ENCODE results near the gene HS3ST6. TPM values are rescaled to one million over a fixed set of nuclear protein-coding genes. Genes with fewer than 3 reads are reported as not detected.

Gene HS3ST6
- polyA plus RNA-seq (2013), result 0.05 TPM in 1 of 2 replicates, not detected in the other

DNA sequence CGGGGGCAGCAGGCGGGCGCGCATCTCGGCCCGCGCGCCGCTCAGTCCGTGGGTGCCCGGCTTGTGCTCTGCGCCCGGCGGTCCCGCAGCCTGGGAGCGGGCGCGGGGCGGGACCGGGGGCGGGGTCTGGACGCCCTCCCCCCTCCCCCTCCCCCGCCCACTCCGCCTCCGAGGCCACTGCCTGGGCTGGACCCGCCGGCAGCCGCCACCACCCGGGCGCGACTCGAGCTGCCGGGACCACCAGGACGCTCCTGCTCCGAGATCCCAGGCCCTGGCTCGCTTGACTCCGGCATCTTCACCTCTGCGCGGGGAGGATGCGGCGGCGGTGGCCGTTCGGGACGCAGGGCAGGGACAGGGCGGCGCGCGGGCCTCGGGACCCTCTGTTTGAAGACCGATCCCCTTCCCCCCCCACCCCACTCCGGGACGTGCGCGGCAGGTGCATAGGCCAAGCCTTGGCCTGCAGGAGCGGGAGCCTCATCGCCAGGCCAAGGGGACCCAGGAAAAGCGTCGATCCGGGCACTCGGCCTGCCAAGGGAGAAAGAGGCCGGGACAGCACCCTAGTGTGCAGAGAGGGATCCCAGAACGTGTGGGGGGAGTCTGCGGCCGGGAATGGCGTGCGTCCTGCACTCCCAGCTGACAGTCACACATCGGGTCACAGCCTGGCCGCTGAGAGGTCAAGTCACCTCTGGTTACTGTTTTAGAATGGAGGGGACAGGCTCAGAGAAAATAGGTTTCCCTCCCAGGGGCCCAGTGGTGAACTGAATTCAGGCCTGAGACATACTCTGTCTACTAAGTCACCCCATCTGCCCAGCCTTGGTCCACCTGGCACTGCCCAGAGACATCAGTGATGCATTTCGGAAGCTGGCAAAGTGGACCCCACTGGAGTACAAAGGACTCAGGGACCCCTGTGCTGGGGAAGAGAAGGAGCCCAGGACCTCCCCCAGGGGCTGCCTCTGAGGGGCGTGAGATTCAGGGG is at the start of gene HS3ST6:
Gene HS3ST6 (minus strand): TSS at position 65 of the 976 bp plus-strand sequence. CDS start 92 bp downstream, outside the sequence.
- no CpG with 5 or more reads among the region's 71 CpGs for whole genome bisulfite sequencing (ENCODE audit: extremely low coverage, insufficient coverage, insufficient read length)
- Histone ChIP-seq H2BK12ac (ENCODE audit: low read length) (no peak within 1 kb of the TSS), H3K9ac (ENCODE audit: low read length) (no peak within 1 kb of the TSS)

DNA sequence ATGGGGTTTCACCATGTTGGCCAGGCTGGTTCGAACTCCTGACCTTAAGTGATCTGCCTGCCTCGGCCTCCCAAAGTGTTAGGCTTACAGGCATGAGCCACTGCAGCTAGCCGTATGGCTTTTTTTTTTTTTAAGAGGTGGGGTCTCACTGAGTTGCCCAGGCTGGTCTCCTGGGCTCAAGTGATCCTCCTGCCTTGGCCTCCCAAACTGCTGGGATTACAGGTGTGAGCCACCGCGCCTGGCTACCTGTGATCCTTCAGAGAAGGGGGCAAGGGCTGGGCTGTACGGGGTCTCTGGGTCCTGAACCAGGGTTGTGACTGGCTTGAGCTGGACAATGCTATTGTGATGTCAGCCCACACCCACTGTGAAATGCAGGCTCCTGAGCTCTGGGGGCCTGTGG is 48.2 kb upstream of the HS3ST6 start, which contains the start of gene RNF151:
Gene RNF151 (plus strand): TSS at position 397 of the 400 bp plus-strand sequence. CDS start 26 bp downstream, outside the sequence.
- H3K27me3 ChIP-seq (ENCODE audit: insufficient read depth, low read length), result no peaks in the 10 kb centered on the region
- H3K79me2 ChIP-seq (ENCODE audit: control insufficient read depth, insufficient read depth, low read length, poor library complexity), result peaks cover 19% of the 10 kb centered on the region
- no peak within 1 kb of the TSS for H3K18ac ChIP-seq (ENCODE audit: low read length)
- no peaks in the 10 kb centered on the region for H3K9me3 ChIP-seq (ENCODE audit: insufficient read depth, low read depth, low read length)
- peak within 1 kb of the TSS; percentile 97 for H3K4me3 ChIP-seq (ENCODE audit: low read depth, low read length)
- H3K4me2 ChIP-seq (ENCODE audit: low read length), result peak within 1 kb of the TSS; percentile 87
- no peak within 1 kb of the TSS for H3K23ac ChIP-seq (ENCODE audit: low read length)
- H4K12ac ChIP-seq (ENCODE audit: low read depth, low read length), result no peak within 1 kb of the TSS
- H2BK5ac ChIP-seq (ENCODE audit: low read depth, low read length, poor library complexity), result no peak within 1 kb of the TSS
- H2BK12ac ChIP-seq (ENCODE audit: low read length), result no peak within 1 kb of the TSS
- peak within 1 kb of the TSS; percentile 100 for H3K9ac ChIP-seq (ENCODE audit: low read length)
- H3K27ac ChIP-seq (ENCODE audit: low read depth, low read length), result no peak within 1 kb of the TSS
- H2BK120ac ChIP-seq (ENCODE audit: insufficient read depth, low read length, poor library complexity), result no peak within 1 kb of the TSS
- no peak within 1 kb of the TSS for H3K14ac ChIP-seq (ENCODE audit: low read length)
- DNase-seq, result no peak
- H2AK5ac ChIP-seq (ENCODE audit: low read length), result no peak within 1 kb of the TSS
- peaks cover 10 to 13% of the 10 kb centered on the region in 2 experiments for H3K4me1 ChIP-seq (ENCODE audit: control insufficient read depth in 1 of 2, insufficient read depth in 2 of 2, low read length in 2 of 2)
- H3K4ac ChIP-seq (ENCODE audit: low read depth, low read length), result peak within 1 kb of the TSS; percentile 90
- H3K79me1 ChIP-seq (ENCODE audit: low read length), result peaks cover 8% of the 10 kb centered on the region
- H4K91ac ChIP-seq (ENCODE audit: low read depth, low read length), result no peak within 1 kb of the TSS
- peaks cover 23 to 24% of the 10 kb centered on the region in 2 experiments for H3K36me3 ChIP-seq (ENCODE audit: control insufficient read depth in 1 of 2, insufficient read depth in 2 of 2, low read length in 2 of 2)
- H4K8ac ChIP-seq (ENCODE audit: low read depth, low read length), result no peak within 1 kb of the TSS
- WGBS (ENCODE audit: extremely low coverage, insufficient coverage, insufficient read length), result no CpG with 5 or more reads among the region's 6 CpGs
- no peak within 1 kb of the TSS for H2AFZ ChIP-seq (ENCODE audit: insufficient read depth, low read length, poor library complexity)

More for the DNA sequence above, at the start of gene HS3ST6:
- Histone ChIP-seq H3K14ac (ENCODE audit: low read length) (no peak within 1 kb of the TSS), H3K23ac (ENCODE audit: low read length) (no peak within 1 kb of the TSS), H3K9me3 (ENCODE audit: insufficient read depth, low read depth, low read length) (peaks cover 5% of the 10 kb centered on the region), H3K36me3 (ENCODE audit: control insufficient read depth in 1 of 2, insufficient read depth in 2 of 2, low read length in 2 of 2) (no peaks in the 10 kb centered on the region), H2BK120ac (ENCODE audit: insufficient read depth, low read length, poor library complexity) (no peak within 1 kb of the TSS), H3K79me2 (ENCODE audit: control insufficient read depth, insufficient read depth, low read length, poor library complexity) (no peaks in the 10 kb centered on the region), H3K4me2 (ENCODE audit: low read length) (no peak within 1 kb of the TSS), H4K91ac (ENCODE audit: low read depth, low read length) (no peak within 1 kb of the TSS), H4K12ac (ENCODE audit: low read depth, low read length) (no peak within 1 kb of the TSS), H3K27ac (ENCODE audit: low read depth, low read length) (no peak within 1 kb of the TSS), H4K8ac (ENCODE audit: low read depth, low read length) (no peak within 1 kb of the TSS), H3K18ac (ENCODE audit: low read length) (no peak within 1 kb of the TSS), H3K27me3 (ENCODE audit: insufficient read depth, low read length) (peaks cover 65% of the 10 kb centered on the region), H3K4me3 (ENCODE audit: low read depth, low read length) (no peak within 1 kb of the TSS), H3K4ac (ENCODE audit: low read depth, low read length) (no peak within 1 kb of the TSS), H2AFZ (ENCODE audit: insufficient read depth, low read length, poor library complexity) (no peak within 1 kb of the TSS), H3K79me1 (ENCODE audit: low read length) (no peaks in the 10 kb centered on the region), H2AK5ac (ENCODE audit: low read length) (no peak within 1 kb of the TSS), H2BK5ac (ENCODE audit: low read depth, low read length, poor library complexity) (no peak within 1 kb of the TSS), H3K4me1 (ENCODE audit: control insufficient read depth in 1 of 2, insufficient read depth in 2 of 2, low read length in 2 of 2) (peaks cover 0 to 4% of the 10 kb centered on the region in 2 experiments)
- DNase-seq, result peak in 1 of 2 donors; percentile 32

DNA sequence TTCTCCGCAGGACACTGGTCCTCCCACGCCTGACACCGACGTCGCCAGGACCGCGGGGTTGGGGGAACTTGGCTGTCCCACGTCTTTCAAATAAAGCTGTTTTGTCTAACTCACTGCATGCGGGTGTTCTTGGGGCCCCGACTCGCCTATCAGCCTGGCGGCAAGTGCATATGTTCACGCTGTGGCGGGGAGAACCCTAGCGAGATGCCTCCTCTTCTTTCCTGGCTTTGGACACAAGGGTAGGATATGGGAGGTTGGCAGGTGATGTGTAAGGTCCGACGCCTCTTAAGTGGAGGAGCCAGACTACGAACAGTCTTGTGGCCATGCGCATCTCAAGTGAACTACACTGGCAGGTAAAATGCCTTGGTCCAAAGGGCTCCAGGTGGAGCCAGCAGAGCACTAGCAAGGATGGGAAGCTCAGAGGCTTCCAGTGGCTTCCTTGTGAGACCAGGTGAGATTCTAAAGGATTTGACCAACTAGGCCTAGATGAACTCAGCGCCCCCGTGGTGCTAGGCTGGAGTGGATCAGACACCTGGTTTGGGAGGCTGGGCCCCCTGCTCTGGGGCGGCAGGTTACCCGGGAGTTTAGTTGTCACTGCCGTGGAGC is 47.3 kb upstream of the HS3ST6 start:
- Histone ChIP-seq H4K12ac (ENCODE audit: low read depth, low read length) (peak overlapping the region; percentile 45), H4K91ac (ENCODE audit: low read depth, low read length) (peak overlapping the region; percentile 93), H3K23ac (ENCODE audit: low read length) (no peak overlapping the region), H3K27me3 (ENCODE audit: insufficient read depth, low read length) (no peaks in the 10 kb centered on the region), H3K79me1 (ENCODE audit: low read length) (peaks cover 7% of the 10 kb centered on the region), H3K18ac (ENCODE audit: low read length) (peak overlapping the region; percentile 98), H2BK120ac (ENCODE audit: insufficient read depth, low read length, poor library complexity) (peak overlapping the region; percentile 53), H2AK5ac (ENCODE audit: low read length) (peak overlapping the region; percentile 11), H4K8ac (ENCODE audit: low read depth, low read length) (peak overlapping the region; percentile 95), H3K27ac (ENCODE audit: low read depth, low read length) (peak overlapping the region; percentile 58), H2AFZ (ENCODE audit: insufficient read depth, low read length, poor library complexity) (peak overlapping the region; percentile 28), H3K79me2 (ENCODE audit: control insufficient read depth, insufficient read depth, low read length, poor library complexity) (peaks cover 19% of the 10 kb centered on the region), H2BK5ac (ENCODE audit: low read depth, low read length, poor library complexity) (peak overlapping the region; percentile 80), H3K9me3 (ENCODE audit: insufficient read depth, low read depth, low read length) (no peaks in the 10 kb centered on the region), H3K4me2 (ENCODE audit: low read length) (peak overlapping the region; percentile 87), H3K4me3 (ENCODE audit: low read depth, low read length) (peak overlapping the region; percentile 97), H2BK12ac (ENCODE audit: low read length) (no peak overlapping the region), H3K4me1 (ENCODE audit: control insufficient read depth in 1 of 2, insufficient read depth in 2 of 2, low read length in 2 of 2) (peaks cover 6 to 11% of the 10 kb centered on the region in 2 experiments), H3K14ac (ENCODE audit: low read length) (peak overlapping the region; percentile 90), H3K4ac (ENCODE audit: low read depth, low read length) (peak overlapping the region; percentile 90), H3K9ac (ENCODE audit: low read length) (peak overlapping the region; percentile 100), H3K36me3 (ENCODE audit: control insufficient read depth in 1 of 2, insufficient read depth in 2 of 2, low read length in 2 of 2) (peaks cover 23 to 28% of the 10 kb centered on the region in 2 experiments)
- WGBS (ENCODE audit: extremely low coverage, insufficient coverage, insufficient read length), result no CpG with 5 or more reads among the region's 24 CpGs
- DNase-seq, result peak in 1 of 2 donors; percentile 22
